ENCODE data around the gene UPB1.

DNA sequence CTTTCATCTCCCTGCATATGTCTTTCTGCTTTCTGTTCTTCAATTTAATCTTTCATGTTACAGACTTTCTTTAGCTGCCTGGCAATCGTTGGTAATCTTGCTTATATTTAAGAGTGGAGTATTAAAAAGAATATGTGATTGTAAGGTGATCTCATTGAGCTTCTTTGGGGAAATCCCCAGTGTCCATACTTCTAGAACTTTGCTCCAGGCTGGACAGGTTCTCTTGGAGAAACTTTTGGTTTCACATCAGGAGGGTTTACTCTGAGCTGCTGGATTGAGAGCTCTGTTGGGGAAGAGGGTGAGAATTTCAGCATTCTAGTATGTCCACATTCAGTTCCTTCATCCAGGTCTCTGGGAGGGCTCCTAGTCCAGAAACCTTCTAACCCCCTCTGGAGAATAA is 81.6 kb downstream of the UPB1 start:
- TF ChIP-seq, protein P1, sequence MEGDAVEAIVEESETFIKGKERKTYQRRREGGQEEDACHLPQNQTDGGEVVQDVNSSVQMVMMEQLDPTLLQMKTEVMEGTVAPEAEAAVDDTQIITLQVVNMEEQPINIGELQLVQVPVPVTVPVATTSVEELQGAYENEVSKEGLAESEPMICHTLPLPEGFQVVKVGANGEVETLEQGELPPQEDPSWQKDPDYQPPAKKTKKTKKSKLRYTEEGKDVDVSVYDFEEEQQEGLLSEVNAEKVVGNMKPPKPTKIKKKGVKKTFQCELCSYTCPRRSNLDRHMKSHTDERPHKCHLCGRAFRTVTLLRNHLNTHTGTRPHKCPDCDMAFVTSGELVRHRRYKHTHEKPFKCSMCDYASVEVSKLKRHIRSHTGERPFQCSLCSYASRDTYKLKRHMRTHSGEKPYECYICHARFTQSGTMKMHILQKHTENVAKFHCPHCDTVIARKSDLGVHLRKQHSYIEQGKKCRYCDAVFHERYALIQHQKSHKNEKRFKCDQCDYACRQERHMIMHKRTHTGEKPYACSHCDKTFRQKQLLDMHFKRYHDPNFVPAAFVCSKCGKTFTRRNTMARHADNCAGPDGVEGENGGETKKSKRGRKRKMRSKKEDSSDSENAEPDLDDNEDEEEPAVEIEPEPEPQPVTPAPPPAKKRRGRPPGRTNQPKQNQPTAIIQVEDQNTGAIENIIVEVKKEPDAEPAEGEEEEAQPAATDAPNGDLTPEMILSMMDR (IDR thresholded peaks at IDR 0.05) = no peak
- TF ChIP-seq POLR2A (IDR thresholded peaks at IDR 0.05) (no peak), EP300 (IDR thresholded peaks at IDR 0.05) (no peak)

Measured in suprapubic skin (tissue), 3 donors.